DMS153 treated with DMSO at 0.1 percent for 48 hours (cell line): Measurements from ENCODE around the gene SNTA1.
"Not testable (repeated sequence)": the region's sequence is repeated elsewhere in the genome, so short reads cannot be mapped to it uniquely, and the experiment has no call there.

Source experiments
- DNase-seq: peaks from one replicate; lab custom pipeline; 2025; ENCODE audit not compliant: unreplicated experiment; lab: John Stamatoyannopoulos, UW

SNTA1 gene

GRCh38 chr20:33433465-33434234 lies 9.9 kb downstream of the SNTA1 start:
- no peak for DNase-seq

GRCh38 chr20:33431797-33432381 lies 11.7 kb downstream of the SNTA1 start:
- no peak for DNase-seq

- DNase-seq: not testable (repeated sequence)
Observed at GRCh38 chr20:33423875-33424274, 19.7 kb downstream of the SNTA1 start.

- DNase-seq: no peak
Observed at GRCh38 chr20:33423141-33423834, 20.3 kb downstream of the SNTA1 start.

- no peak for DNase-seq
Observed at GRCh38 chr20:33419140-33419974, 24.2 kb downstream of the SNTA1 start.

- no peak for DNase-seq
Observed at GRCh38 chr20:33418033-33418432, 25.5 kb downstream of the SNTA1 start.

- DNase-seq: peak; percentile 16
Observed at GRCh38 chr20:33415948-33416347, 27.6 kb downstream of the SNTA1 start.

GRCh38 chr20:33412484-33412838 lies 31.1 kb downstream of the SNTA1 start:
- DNase-seq: no peak

- DNase-seq: no peak
Observed at GRCh38 chr20:33411711-33412483, 31.7 kb downstream of the SNTA1 start.

GRCh38 chr20:33411242-33411641 lies 32.3 kb downstream of the SNTA1 start:
- DNase-seq: no peak

- no peak for DNase-seq
Observed at GRCh38 chr20:33410081-33410742, 33.4 kb downstream of the SNTA1 start.

GRCh38 chr20:33408716-33409654 lies 34.6 kb downstream of the SNTA1 start:
- DNase-seq: no peak

- no peak for DNase-seq
Observed at GRCh38 chr20:33408313-33408712, 35.2 kb downstream of the SNTA1 start.

- no peak for DNase-seq
Observed at GRCh38 chr20:33407796-33408195, 35.8 kb downstream of the SNTA1 start.

GRCh38 chr20:33407251-33407650 lies 36.3 kb downstream of the SNTA1 start:
- DNase-seq: no peak

- no peak for DNase-seq
Observed at GRCh38 chr20:33404281-33404680, 39.3 kb downstream of the SNTA1 start.

- no peak for DNase-seq
Observed at GRCh38 chr20:33401921-33402369, 41.6 kb downstream of the SNTA1 start.

GRCh38 chr20:33401184-33401920 lies 42.2 kb downstream of the SNTA1 start, which contains the start of gene CDK5RAP1:
TSS of gene CDK5RAP1 (minus strand) at chr20:33401519. CDS start at chr20:33397064, 4,455 bp downstream.
- peak; percentile 46 for DNase-seq
